ENCODE data around the gene ASS1. TPM values are rescaled to one million over a fixed set of nuclear protein-coding genes. Genes with fewer than 3 reads are reported as not detected.

The ASS1 gene
- total RNA-seq (10 to 100 TPM; 36.5 to 74.4 (median 67.9) TPM), polyA plus RNA-seq (10 to 100 TPM; 31.0 to 71.5 (median 37.0) TPM)
- long read RNA-seq, donor 1, transcript ASS1-201 (15 exons, 1,564 nt): major isoform, 30 of 40 reads
- long read RNA-seq, donor 1, partial matches to known transcripts: 1 of 40 reads
- long read RNA-seq, donor 1, other reads (novel, unspliced or antisense): 5 of 40 reads
- long read RNA-seq, donor 2, transcript ASS1-201 (15 exons, 1,564 nt): major isoform, 51 of 71 reads
- long read RNA-seq, donor 2, transcript ASS1-203 (16 exons, 1,548 nt): minor isoform, 11 of 71 reads
- long read RNA-seq, donor 2, partial matches to known transcripts: 3 of 71 reads
- long read RNA-seq, donor 2, other reads (novel, unspliced or antisense): 6 of 71 reads

DNA sequence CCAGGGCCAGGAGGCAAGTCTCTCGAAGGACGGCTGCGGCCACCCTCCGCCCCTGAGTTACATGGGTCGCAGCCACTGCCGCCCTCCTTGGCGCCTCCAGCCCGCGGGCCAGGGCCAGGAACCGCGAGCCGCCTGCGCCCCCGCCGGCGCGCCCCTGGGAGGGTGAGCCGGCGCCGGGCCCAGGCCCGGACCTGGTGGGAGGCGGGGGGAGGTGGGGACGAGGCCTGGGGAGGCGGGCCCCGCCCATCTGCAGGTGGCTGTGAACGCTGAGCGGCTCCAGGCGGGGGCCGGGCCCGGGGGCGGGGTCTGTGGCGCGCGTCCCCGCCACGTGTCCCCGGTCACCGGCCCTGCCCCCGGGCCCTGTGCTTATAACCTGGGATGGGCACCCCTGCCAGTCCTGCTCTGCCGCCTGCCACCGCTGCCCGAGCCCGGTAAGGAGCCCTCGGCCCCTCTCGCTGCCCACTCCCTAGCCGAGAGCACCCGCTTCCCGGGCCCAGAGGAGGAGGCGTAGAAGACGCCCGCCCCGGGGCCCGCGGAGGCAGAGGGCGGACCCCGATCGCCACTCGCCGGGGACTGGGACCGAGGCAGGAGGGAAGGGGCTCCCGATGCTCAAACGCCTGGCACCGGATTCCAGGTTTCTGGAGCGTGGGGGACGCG is at the start of gene ASS1:
Gene ASS1, plus strand, starts transcription at position 397 of the 657 bp plus-strand sequence. CDS start 7,268 bp downstream, outside the sequence.
- H3K9me3 ChIP-seq: peaks cover 16% of the 10 kb centered on the region
- H3K36me3 ChIP-seq (ENCODE audit: insufficient read depth in 1 of 2, low read depth in 1 of 2): no peaks in the 10 kb centered on the region
- ATAC-seq (peak; percentile 62 to 78 (median 75)), DNase-seq (peak; percentile 77 to 82)
- WGBS, 3 donors: 1% methylated on average over 27 to 66 of the region's 66 CpGs
- H3K27me3 ChIP-seq (ENCODE audit: insufficient read depth in 3 of 3, low read length in 2 of 3): peaks cover 0 to 4% (median 3%) of the 10 kb centered on the region in 3 donors
- TF ChIP-seq, protein P1, sequence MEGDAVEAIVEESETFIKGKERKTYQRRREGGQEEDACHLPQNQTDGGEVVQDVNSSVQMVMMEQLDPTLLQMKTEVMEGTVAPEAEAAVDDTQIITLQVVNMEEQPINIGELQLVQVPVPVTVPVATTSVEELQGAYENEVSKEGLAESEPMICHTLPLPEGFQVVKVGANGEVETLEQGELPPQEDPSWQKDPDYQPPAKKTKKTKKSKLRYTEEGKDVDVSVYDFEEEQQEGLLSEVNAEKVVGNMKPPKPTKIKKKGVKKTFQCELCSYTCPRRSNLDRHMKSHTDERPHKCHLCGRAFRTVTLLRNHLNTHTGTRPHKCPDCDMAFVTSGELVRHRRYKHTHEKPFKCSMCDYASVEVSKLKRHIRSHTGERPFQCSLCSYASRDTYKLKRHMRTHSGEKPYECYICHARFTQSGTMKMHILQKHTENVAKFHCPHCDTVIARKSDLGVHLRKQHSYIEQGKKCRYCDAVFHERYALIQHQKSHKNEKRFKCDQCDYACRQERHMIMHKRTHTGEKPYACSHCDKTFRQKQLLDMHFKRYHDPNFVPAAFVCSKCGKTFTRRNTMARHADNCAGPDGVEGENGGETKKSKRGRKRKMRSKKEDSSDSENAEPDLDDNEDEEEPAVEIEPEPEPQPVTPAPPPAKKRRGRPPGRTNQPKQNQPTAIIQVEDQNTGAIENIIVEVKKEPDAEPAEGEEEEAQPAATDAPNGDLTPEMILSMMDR (IDR thresholded peaks at IDR 0.05): no peak
- peak within 1 kb of the TSS; percentile 83 for H3K4me3 ChIP-seq
- peak within 1 kb of the TSS; percentile 75 for H3K27ac ChIP-seq
- intact Hi-C loops (cut with DNase I): no loop called here
- H3K4me1 ChIP-seq: peaks cover 24% of the 10 kb centered on the region

DNA sequence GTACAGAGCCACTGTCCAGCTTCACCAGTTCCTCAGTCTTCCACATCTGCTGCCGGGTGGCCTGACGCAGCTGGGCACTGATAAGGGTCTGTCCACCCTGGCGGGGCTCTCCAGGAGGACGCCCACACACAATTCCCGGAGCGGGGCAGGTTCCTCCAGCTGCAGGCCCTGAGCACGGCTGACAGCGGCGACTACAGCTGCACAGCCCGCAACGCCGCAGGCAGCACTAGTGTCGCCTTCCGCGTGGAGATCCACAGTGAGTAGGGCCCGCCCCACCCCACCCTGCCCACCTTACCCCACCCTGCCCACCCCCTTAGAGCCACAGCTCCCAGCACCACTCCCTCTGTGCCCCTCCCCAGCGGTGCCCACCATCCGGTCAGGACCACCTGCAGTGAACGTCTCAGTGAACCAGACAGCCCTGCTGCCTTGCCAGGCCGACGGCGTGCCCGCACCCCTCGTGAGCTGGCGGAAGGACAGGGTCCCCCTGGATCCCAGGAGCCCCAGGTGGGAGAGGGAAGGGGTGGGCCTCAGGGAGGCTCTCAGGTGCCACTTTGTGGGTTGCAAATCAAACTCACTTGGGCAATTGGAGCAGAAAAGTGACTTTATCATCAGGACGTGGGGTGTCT is 48.8 kb upstream of the ASS1 start:
- 86 to 91% (median 88%) methylated on average over 23 to 26 of the region's 26 CpGs for WGBS, 3 donors
- no peak overlapping the region for H3K4me3 ChIP-seq
- no peaks in the 10 kb centered on the region for H3K36me3 ChIP-seq (ENCODE audit: insufficient read depth in 1 of 2, low read depth in 1 of 2)
- DNase-seq (no peak), ATAC-seq (no peak)
- TF ChIP-seq, protein P1 (IDR thresholded peaks at IDR 0.05): no peak
- intact Hi-C loops (cut with DNase I): no loop called here
- no peak overlapping the region for H3K27ac ChIP-seq
- H3K4me1 ChIP-seq: no peaks in the 10 kb centered on the region
- no peaks in the 10 kb centered on the region for H3K9me3 ChIP-seq
- H3K27me3 ChIP-seq (ENCODE audit: insufficient read depth in 3 of 3, low read length in 2 of 3): peaks cover 0 to 4% (median 0%) of the 10 kb centered on the region in 3 donors

DNA sequence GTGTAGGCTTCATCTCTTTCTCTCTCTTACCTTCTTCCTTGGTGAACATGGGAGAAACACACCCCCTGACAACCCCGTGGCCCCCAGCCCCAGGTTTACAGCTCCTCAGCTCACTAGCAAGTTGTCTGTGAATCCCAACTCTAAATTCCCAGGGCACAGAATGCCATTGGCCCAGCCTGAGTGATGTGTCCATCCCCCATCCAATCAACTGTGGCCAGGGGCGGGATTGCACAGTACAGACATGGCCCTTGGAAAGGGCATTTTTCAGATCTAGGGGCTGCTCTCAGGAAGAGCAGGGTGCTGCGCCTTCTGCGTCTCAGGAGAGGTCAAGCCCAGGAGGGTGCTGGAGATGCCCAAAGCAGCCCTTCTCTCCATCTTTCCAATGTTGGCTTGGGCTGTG is 48.2 kb upstream of the ASS1 start:
- DNase-seq (no peak), ATAC-seq (no peak)
- intact Hi-C loops (cut with DNase I): no loop called here
- TF ChIP-seq, protein P1 (IDR thresholded peaks at IDR 0.05): no peak
- no peaks in the 10 kb centered on the region for H3K4me1 ChIP-seq
- peaks cover 0 to 4% (median 0%) of the 10 kb centered on the region in 3 donors for H3K27me3 ChIP-seq (ENCODE audit: insufficient read depth in 3 of 3, low read length in 2 of 3)
- 90 to 93% (median 92%) methylated on average over 4 of the region's 4 CpGs for WGBS, 3 donors
- no peak overlapping the region for H3K27ac ChIP-seq
- H3K36me3 ChIP-seq (ENCODE audit: insufficient read depth in 1 of 2, low read depth in 1 of 2): no peaks in the 10 kb centered on the region
- H3K4me3 ChIP-seq: no peak overlapping the region
- no peaks in the 10 kb centered on the region for H3K9me3 ChIP-seq

DNA sequence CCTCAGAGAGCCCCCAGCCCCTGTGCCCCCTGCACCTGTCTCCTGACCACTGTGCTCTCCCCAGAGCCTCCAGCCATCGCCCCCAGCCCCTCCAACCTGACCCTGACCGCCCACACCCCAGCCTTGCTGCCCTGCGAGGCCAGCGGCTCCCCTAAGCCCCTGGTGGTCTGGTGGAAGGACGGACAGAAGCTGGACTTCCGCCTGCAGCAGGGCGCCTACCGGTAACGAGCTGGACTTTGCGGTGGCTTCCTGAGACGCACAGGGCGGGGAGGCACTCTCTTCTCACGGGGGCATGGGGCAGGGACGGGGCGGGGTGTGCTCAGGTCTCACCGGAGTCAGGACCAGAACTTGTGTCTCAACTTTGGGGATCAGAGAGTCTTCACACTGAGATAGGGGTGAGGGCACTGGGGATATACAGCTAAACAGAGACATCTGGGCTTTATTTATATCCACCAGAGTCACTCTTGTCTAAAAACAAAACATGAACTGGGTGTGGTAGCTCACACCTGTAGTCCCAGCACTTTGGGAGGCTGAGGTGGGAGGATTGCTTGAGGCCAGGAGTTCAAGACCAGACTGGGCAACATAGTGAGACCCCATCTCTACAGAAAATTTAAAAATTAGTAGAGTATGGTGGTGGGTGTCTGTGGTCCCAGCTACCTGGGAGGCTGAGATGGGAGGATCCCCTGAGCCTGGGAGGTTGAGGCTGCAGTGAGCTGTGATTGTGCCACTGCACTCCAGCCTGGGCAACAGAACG is 46.1 kb upstream of the ASS1 start:
- 79 to 83% (median 82%) methylated on average over 14 to 17 of the region's 17 CpGs for WGBS, 3 donors
- Histone ChIP-seq H3K27me3 (ENCODE audit: insufficient read depth in 3 of 3, low read length in 2 of 3) (peaks cover 0 to 4% (median 0%) of the 10 kb centered on the region in 3 donors), H3K4me3 (no peak overlapping the region)

More for the DNA sequence above, 46.1 kb upstream of the ASS1 start:
- intact Hi-C loops (cut with DNase I): no loop called here
- DNase-seq (no peak), ATAC-seq (no peak)
- TF ChIP-seq, protein P1 (IDR thresholded peaks at IDR 0.05): no peak
- no peaks in the 10 kb centered on the region for H3K4me1 ChIP-seq
- H3K36me3 ChIP-seq (ENCODE audit: insufficient read depth in 1 of 2, low read depth in 1 of 2): no peaks in the 10 kb centered on the region
- no peak overlapping the region for H3K27ac ChIP-seq
- H3K9me3 ChIP-seq: no peaks in the 10 kb centered on the region
